ENCODE measurements around the gene GLI3. TPM values are rescaled to one million over a fixed set of nuclear protein-coding genes. Genes with fewer than 3 reads are reported as not detected.

GLI3 gene
- total and polyA plus RNA-seq, 10 of the 15 experiments (the other 5 are each of a cell fraction or from before 2014, with no cell fraction given) = 0.01 TPM; not detected in 8

DNA sequence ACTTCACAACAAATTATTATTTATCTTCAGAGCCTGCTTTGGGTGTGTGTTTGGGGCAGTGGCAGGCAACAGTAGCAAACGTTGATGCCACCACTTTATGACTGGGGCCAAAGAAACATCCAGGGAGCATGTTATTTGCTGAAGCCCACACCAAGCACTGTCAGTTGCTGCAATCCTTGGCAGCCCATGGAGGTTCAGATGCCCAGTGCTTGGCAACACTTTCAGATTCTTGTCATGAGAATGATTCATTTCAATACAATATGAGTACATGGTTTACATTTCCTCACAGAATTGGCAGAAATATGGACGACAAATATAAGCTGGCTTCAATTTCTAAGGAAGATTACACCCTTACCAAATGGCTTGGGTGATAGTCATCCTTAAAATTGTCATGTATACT lies 46.5 kb upstream of the GLI3 start:
- no peaks in the 10 kb centered on the region for H3K9me3 ChIP-seq (replicated peaks; ENCODE audit: control insufficient read depth, insufficient read depth, low read length)
- BruUV-seq (replicated peaks) = no TSS peak
- RAD21 ChIA-PET (ENCODE audit: unreplicated experiment) = no interaction called here
- intact Hi-C loops (cut with micrococcal nuclease; ENCODE audit: unreplicated experiment) (no loop called here), in situ Hi-C loops (cut with MboI) (no loop called here)
- DNase-seq (ENCODE audit: low read depth, low spot score) (no peak), FAIRE-seq (no peak), ATAC-seq (no peak)
- SMC1A ChIA-PET (ENCODE audit: uncharacterized antibody, unreplicated experiment) = no interaction called here
- 0% methylated on average over 2 of the region's 2 CpGs for WGBS (ENCODE audit: insufficient coverage, insufficient replicate concordance, low lambda C conversion rate, missing lambda C conversion rate)
- no peaks in the 10 kb centered on the region for H3K36me3 ChIP-seq (ENCODE audit: control insufficient read depth in 2 of 2, insufficient read depth in 2 of 2, low read length in 1 of 2)
- H3K4me1 ChIP-seq (ENCODE audit: control insufficient read depth, insufficient read depth, low read length) = no peaks in the 10 kb centered on the region
- H3K27ac ChIP-seq (ENCODE audit: control insufficient read depth, insufficient read depth) = no peak overlapping the region
- no peak overlapping the region for H2AFZ ChIP-seq (ENCODE audit: control insufficient read depth, low read depth, low read length)
- CTCF ChIA-PET = no interaction called here
- no peak overlapping the region for H3K4me3 ChIP-seq
- no peaks in the 10 kb centered on the region for H3K27me3 ChIP-seq (replicated peaks in 1 of 2; ENCODE audit: control insufficient read depth in 2 of 2, insufficient read depth in 2 of 2, low read length in 1 of 2)
- H3K9ac ChIP-seq (ENCODE audit: control insufficient read depth, insufficient read depth, low read length) = no peak overlapping the region
- H4K20me1 ChIP-seq (ENCODE audit: control insufficient read depth, insufficient read depth) = no peaks in the 10 kb centered on the region
- H3K79me2 ChIP-seq (ENCODE audit: control insufficient read depth, insufficient read depth, low read length) = no peaks in the 10 kb centered on the region
- H3K4me2 ChIP-seq (ENCODE audit: control insufficient read depth, insufficient read depth) = no peak overlapping the region
- POLR2A ChIA-PET = no interaction called here
- no peak for TF ChIP-seq RELA (IDR thresholded peaks at IDR 0.05; ENCODE audit: borderline replicate concordance, partially characterized antibody)
- TF ChIP-seq MEF2A (IDR thresholded peaks at IDR 0.05; ENCODE audit: insufficient read depth, low read depth, low read length) = no peak
- TF ChIP-seq SMARCA5 (IDR thresholded peaks at IDR 0.05) = no peak
- no peak for TF ChIP-seq SMAD1 (IDR thresholded peaks at IDR 0.05; ENCODE audit: low read depth, partially characterized antibody)
- TF ChIP-seq CEBPB (IDR thresholded peaks at IDR 0.05; ENCODE audit: borderline replicate concordance in 1 of 2, low read depth in 2 of 2, low read length in 2 of 2) = no peak
- TF ChIP-seq SREBF2 (IDR thresholded peaks at IDR 0.05; ENCODE audit: low read length) = no peak
- no peak for TF ChIP-seq ZNF217 (IDR thresholded peaks at IDR 0.05)
- TF ChIP-seq, protein P1, sequence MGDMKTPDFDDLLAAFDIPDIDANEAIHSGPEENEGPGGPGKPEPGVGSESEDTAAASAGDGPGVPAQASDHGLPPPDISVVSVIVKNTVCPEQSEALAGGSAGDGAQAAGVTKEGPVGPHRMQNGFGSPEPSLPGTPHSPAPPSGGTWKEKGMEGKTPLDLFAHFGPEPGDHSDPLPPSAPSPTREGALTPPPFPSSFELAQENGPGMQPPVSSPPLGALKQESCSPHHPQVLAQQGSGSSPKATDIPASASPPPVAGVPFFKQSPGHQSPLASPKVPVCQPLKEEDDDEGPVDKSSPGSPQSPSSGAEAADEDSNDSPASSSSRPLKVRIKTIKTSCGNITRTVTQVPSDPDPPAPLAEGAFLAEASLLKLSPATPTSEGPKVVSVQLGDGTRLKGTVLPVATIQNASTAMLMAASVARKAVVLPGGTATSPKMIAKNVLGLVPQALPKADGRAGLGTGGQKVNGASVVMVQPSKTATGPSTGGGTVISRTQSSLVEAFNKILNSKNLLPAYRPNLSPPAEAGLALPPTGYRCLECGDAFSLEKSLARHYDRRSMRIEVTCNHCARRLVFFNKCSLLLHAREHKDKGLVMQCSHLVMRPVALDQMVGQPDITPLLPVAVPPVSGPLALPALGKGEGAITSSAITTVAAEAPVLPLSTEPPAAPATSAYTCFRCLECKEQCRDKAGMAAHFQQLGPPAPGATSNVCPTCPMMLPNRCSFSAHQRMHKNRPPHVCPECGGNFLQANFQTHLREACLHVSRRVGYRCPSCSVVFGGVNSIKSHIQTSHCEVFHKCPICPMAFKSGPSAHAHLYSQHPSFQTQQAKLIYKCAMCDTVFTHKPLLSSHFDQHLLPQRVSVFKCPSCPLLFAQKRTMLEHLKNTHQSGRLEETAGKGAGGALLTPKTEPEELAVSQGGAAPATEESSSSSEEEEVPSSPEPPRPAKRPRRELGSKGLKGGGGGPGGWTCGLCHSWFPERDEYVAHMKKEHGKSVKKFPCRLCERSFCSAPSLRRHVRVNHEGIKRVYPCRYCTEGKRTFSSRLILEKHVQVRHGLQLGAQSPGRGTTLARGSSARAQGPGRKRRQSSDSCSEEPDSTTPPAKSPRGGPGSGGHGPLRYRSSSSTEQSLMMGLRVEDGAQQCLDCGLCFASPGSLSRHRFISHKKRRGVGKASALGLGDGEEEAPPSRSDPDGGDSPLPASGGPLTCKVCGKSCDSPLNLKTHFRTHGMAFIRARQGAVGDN (IDR thresholded peaks at IDR 0.05) = no peak
- TF ChIP-seq STAT3 (IDR thresholded peaks at IDR 0.05; ENCODE audit: low read depth, low read length) = no peak
- TF ChIP-seq NBN (IDR thresholded peaks at IDR 0.05) = no peak
- TF ChIP-seq ZZZ3 (IDR thresholded peaks at IDR 0.05; ENCODE audit: control insufficient read depth, insufficient read length, low read depth) = no peak
- TF ChIP-seq ETV6 (conservative IDR thresholded peaks at IDR 0.05 in 1 of 2, IDR thresholded peaks at IDR 0.05 in 1 of 2; ENCODE audit: borderline replicate concordance in 1 of 2, low read depth in 1 of 2) = no peak
- no peak for TF ChIP-seq POLR2AphosphoS2 (IDR thresholded peaks at IDR 0.05; ENCODE audit: low read depth, low read length)
- TF ChIP-seq SIN3A (IDR thresholded peaks at IDR 0.05; ENCODE audit: low read depth, low read length) = no peak
- TF ChIP-seq LARP7 (IDR thresholded peaks at IDR 0.05) = no peak
- TF ChIP-seq MEF2B (IDR thresholded peaks at IDR 0.05; ENCODE audit: partially characterized antibody, poor library complexity, severe bottlenecking) = no peak
- no peak for TF ChIP-seq CEBPZ (IDR thresholded peaks at IDR 0.05; ENCODE audit: low read depth, low read length)
- no peak for TF ChIP-seq JUNB (IDR thresholded peaks at IDR 0.05)
- no peak for TF ChIP-seq NFYA (IDR thresholded peaks at IDR 0.05; ENCODE audit: borderline replicate concordance, low read depth, low read length)

Data from GM12878 (cell line).